Measurements from ENCODE around the gene HPCAL4. TPM values are rescaled to one million over a fixed set of nuclear protein-coding genes. Genes with fewer than 3 reads are reported as not detected.

The HPCAL4 gene
- total RNA-seq, 1 donor from 2014 or later: 0.39 TPM

DNA sequence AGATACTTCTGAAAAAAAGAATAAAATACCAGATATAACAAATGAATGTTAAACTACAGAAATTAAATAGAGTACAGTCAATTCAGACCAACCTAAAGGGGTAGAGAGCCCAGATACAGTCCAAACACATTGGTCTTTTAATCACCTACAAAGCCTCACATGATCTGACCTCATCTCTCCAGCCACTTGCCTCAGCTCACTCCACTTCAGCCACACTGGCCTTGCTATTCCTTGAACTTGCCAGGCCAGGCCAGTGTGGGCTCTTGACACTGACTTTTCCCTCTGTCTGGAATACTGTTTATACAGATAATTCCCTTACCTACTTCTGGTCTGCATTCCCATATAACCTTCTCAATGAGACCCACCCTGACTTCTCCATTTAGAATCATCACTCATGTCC lies 30.4 kb upstream of the HPCAL4 start:
- H3K36me3 Mint-ChIP-seq (ENCODE audit: low read depth): no peaks in the 10 kb centered on the region
- H3K4me1 Mint-ChIP-seq (ENCODE audit: low read depth): peaks cover under 1% of the 10 kb centered on the region
- no peak overlapping the region for H3K4me3 Mint-ChIP-seq (ENCODE audit: low read depth)
- intact Hi-C loops (cut with micrococcal nuclease): loop anchor here (2.0 to 10.0 kb wide), 3 partner anchors 49 to 617 kb away; partner anchors contain the start of gene NT5C1A
- H3K27ac Mint-ChIP-seq: no peak overlapping the region
- H3K27me3 Mint-ChIP-seq (ENCODE audit: low read depth): peaks cover 52% of the 10 kb centered on the region
- no peaks in the 10 kb centered on the region for H3K9me3 Mint-ChIP-seq
- no peak for DNase-seq (ENCODE audit: low spot score)

DNA sequence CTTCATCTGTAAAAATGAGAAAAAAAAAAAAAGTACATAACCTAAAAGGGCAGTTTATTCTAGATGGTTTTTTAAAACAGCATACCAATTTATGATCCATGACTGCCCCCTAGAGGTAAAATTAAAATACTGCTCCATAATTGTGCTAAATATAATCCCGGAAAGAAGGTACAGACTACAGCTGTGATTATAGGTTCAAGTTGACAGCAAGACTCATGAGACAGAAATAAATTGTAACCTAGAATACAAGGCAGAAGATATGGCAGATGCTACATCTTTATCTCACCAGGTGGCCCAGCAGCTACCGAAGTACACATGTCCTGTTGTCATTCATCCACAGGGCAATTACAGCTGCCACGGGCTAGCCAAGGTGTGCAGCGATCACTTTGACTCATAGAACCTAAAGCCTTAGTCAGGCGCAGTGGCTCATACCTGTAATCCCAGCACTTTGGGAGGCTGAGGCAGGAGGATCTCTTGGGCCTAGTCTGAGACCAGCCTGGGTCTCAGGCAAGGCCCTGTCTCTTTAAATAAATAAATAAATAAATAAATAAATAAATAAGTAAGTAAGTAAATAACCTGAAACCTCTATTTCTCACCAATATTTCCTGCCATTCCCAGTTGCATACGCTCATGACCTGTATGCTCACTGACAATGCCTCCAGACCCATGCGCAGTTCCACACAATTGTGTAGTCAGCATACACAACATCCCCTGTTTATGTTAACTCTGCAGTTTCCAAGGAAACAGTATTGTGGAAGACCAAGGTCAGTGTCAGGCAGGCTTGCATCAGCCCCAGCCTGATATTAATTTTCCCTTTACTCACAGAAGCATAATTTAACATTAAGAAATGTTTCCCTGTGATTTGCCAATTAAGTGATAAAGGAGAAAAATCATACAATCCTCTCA lies 29.1 kb upstream of the HPCAL4 start:
- H3K9me3 Mint-ChIP-seq: no peaks in the 10 kb centered on the region
- H3K27ac Mint-ChIP-seq: no peak overlapping the region
- DNase-seq (ENCODE audit: low spot score): no peak
- H3K27me3 Mint-ChIP-seq (ENCODE audit: low read depth): peaks cover 50% of the 10 kb centered on the region
- no peaks in the 10 kb centered on the region for H3K36me3 Mint-ChIP-seq (ENCODE audit: low read depth)
- intact Hi-C loops (cut with micrococcal nuclease): loop anchor here (2.0 to 10.0 kb wide), 3 partner anchors 48 to 616 kb away; partner anchors contain the start of gene NT5C1A
- H3K4me1 Mint-ChIP-seq (ENCODE audit: low read depth): no peaks in the 10 kb centered on the region
- H3K4me3 Mint-ChIP-seq (ENCODE audit: low read depth): no peak overlapping the region

DNA sequence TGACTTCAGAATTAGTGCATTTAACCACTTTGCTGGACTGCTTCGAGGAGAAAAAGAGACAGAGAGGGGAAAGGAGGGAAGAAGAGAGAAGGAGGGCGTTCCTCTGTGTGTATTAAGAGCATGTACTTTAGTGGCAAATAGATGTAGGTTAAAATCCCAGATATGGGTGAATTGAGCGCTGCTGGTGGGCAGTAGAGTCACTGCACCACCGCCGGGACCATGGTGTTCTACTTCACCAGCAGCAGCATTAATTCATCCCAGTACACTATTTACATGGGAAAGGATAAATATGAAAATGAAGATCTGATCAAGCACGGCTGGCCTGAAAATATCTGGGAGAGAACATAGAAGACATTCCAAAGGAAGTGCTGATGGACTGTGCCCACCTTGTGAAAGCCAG lies 26.6 kb upstream of the HPCAL4 start:
- Mint-ChIP-seq H3K36me3 (ENCODE audit: low read depth) (no peaks in the 10 kb centered on the region), H3K27ac (no peak overlapping the region), H3K4me3 (ENCODE audit: low read depth) (no peak overlapping the region), H3K9me3 (no peaks in the 10 kb centered on the region), H3K4me1 (ENCODE audit: low read depth) (no peaks in the 10 kb centered on the region), H3K27me3 (ENCODE audit: low read depth) (peaks cover 50% of the 10 kb centered on the region)
- intact Hi-C loops (cut with micrococcal nuclease): no loop called here
- DNase-seq (ENCODE audit: low spot score): no peak

DNA sequence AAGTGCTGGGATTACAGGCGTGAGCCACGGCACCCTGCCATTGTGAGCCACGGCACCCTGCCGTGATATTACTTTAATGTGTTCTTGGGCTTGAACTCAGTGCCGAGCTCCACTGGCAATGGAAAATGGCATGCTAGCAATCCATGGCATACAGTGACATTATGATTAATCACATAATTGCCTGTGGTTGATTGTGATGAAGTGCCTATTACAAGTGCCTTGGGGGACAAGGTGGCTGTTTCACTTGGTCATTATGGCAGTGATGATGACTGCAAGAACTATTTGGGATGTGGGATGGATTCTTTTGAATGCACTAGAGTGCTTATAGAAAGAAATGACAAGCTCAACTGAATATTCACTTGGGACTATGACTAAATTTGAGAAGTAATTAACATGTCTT lies 22.3 kb upstream of the HPCAL4 start:
- no peaks in the 10 kb centered on the region for H3K4me1 Mint-ChIP-seq (ENCODE audit: low read depth)
- no peak overlapping the region for H3K4me3 Mint-ChIP-seq (ENCODE audit: low read depth)

DNA sequence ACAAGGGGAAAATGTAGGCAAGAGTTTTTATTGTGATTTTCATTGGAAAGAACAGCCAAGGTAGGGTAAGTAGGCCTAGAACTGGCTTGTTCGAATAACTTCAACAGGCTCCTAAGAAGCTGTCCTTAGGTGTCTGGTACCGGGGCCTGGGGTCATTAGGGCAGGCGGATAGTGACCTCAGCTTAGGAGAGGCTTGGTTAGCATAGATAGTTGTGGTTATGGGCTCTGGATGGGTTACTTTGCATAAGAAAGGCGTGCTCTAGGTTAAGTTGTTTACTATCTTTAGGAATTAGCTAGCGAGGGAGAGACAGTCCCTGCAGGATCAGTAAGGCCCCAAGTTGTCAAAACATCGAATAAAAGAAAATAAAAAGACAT lies 20.7 kb upstream of the HPCAL4 start:
- Mint-ChIP-seq H3K9me3 (no peaks in the 10 kb centered on the region), H3K27me3 (ENCODE audit: low read depth) (peaks cover 32% of the 10 kb centered on the region), H3K4me3 (ENCODE audit: low read depth) (no peak overlapping the region), H3K27ac (no peak overlapping the region), H3K4me1 (ENCODE audit: low read depth) (no peaks in the 10 kb centered on the region), H3K36me3 (ENCODE audit: low read depth) (no peaks in the 10 kb centered on the region)
- DNase-seq (ENCODE audit: low spot score): no peak
- intact Hi-C loops (cut with micrococcal nuclease): no loop called here

More for the DNA sequence above, 22.3 kb upstream of the HPCAL4 start:
- DNase-seq (ENCODE audit: low spot score): no peak
- intact Hi-C loops (cut with micrococcal nuclease): no loop called here
- Mint-ChIP-seq H3K27ac (no peak overlapping the region), H3K9me3 (no peaks in the 10 kb centered on the region), H3K36me3 (ENCODE audit: low read depth) (no peaks in the 10 kb centered on the region), H3K27me3 (ENCODE audit: low read depth) (peaks cover 40% of the 10 kb centered on the region)

DNA sequence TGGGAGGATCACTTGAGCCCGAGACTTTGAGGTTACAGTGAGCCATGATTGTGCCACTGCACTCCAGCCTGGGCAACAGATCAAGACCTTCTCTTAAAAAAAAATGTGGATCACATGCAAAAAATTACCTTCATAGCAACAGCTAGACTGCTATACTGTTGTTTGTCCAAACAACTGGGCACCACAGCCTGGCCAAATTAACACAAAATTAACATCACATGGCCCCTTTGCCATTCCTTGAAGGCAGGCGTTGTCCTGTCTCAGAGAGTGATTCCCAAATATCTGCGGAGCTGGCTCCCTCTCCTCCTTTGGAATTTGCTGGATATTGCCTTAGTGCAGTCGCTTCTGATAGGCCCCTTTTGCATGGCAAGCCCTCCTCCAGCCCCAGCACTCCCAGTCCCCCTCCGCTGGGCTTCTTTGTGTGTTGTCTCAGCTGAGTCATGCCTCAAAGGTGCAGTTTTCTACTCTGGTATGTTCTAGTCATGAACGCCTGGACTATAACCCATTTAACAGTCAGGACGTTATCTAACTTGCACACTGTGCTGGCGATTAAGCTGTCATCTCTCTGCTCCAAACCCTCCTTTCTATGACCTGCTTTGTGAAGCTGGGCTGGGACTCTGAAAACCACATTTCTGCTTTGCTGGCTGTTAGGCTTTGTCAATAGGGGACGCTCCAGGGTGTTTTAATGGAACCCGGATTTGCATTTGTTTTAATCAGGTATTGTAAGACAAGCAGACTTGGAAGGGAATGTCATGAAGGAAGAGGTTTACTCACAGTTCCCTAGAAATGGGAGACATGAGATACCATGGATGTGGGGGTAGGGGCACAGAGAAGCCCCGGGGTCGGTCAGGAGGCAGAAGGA lies 20.1 kb upstream of the HPCAL4 start:
- no peaks in the 10 kb centered on the region for H3K36me3 Mint-ChIP-seq (ENCODE audit: low read depth)
- peak; percentile 3 for DNase-seq (ENCODE audit: low spot score)
- H3K27ac Mint-ChIP-seq: no peak overlapping the region
- peaks cover 27% of the 10 kb centered on the region for H3K27me3 Mint-ChIP-seq (ENCODE audit: low read depth)
- no peaks in the 10 kb centered on the region for H3K4me1 Mint-ChIP-seq (ENCODE audit: low read depth)
- H3K4me3 Mint-ChIP-seq (ENCODE audit: low read depth): no peak overlapping the region
- intact Hi-C loops (cut with micrococcal nuclease): no loop called here
- H3K9me3 Mint-ChIP-seq: no peaks in the 10 kb centered on the region

DNA sequence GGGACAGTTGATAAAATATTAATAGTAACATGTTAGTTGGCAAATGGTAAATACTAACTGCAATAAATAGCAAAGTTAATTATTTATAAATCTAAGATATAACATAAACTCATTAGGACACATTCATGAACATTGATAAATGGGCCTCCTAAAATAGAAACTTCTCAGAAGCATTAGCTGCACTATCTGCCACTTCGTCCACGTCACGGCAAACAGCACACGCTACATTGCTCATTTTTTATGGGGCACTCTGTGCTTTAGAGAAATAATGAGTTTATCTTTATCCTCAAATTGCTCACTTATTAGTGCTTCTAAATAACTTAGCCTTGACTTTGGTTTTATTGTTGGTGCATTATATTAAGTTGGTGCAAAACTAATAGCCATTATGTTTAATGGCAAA lies 16.3 kb upstream of the HPCAL4 start:
- Mint-ChIP-seq H3K27ac (no peak overlapping the region), H3K9me3 (no peaks in the 10 kb centered on the region), H3K4me3 (ENCODE audit: low read depth) (no peak overlapping the region), H3K27me3 (ENCODE audit: low read depth) (peaks cover 18% of the 10 kb centered on the region), H3K36me3 (ENCODE audit: low read depth) (no peaks in the 10 kb centered on the region), H3K4me1 (ENCODE audit: low read depth) (no peaks in the 10 kb centered on the region)
- intact Hi-C loops (cut with micrococcal nuclease): no loop called here
- DNase-seq (ENCODE audit: low spot score): no peak

DNA sequence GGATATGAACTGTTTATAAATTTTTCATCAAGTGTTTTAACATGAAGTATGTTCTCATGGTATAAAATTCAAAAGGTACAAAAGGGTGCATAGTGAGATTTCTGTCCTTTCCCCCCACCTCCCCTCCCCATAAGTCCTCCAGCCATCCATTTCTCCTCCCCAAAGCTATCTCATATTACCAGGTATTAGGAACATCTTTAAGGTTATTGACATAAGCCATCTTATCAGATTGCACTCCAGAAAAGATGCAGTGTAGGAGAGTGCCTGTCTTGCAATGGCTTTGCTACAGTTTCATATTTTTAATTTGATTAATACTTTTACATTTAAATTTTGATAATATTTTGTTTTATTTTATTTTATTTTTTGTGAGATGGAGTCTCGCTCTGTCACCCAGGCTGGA lies 13.5 kb upstream of the HPCAL4 start:
- H3K9me3 Mint-ChIP-seq: no peaks in the 10 kb centered on the region
- H3K4me1 Mint-ChIP-seq (ENCODE audit: low read depth): no peaks in the 10 kb centered on the region
- intact Hi-C loops (cut with micrococcal nuclease): no loop called here

DNA sequence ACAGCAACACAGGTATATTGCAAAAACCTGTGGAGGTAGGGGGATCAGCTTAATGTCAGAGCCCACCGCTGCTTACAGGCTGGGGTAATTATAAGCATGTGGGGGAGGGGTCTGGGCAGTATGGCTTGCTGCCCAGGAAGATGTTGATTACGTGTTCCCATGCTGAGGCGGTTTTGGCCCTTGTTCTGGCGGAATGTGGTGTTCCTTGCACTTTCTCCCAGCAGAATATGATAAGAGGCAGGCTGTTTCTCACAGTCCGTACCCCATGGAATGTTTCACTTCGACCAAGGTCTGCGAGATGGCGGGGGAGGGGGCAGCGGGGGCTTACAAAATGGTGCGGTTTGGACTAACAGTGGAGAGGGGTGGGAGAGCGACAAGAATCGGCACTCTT lies 9.8 kb upstream of the HPCAL4 start:
- no peaks in the 10 kb centered on the region for H3K4me1 Mint-ChIP-seq (ENCODE audit: low read depth)
- H3K36me3 Mint-ChIP-seq (ENCODE audit: low read depth): no peaks in the 10 kb centered on the region
- intact Hi-C loops (cut with micrococcal nuclease): no loop called here
- peaks cover 39% of the 10 kb centered on the region for H3K27me3 Mint-ChIP-seq (ENCODE audit: low read depth)
- H3K27ac Mint-ChIP-seq: no peak overlapping the region
- no peak overlapping the region for H3K4me3 Mint-ChIP-seq (ENCODE audit: low read depth)
- DNase-seq (ENCODE audit: low spot score): no peak
- no peaks in the 10 kb centered on the region for H3K9me3 Mint-ChIP-seq

More for the DNA sequence above, 13.5 kb upstream of the HPCAL4 start:
- no peak overlapping the region for H3K4me3 Mint-ChIP-seq (ENCODE audit: low read depth)
- H3K36me3 Mint-ChIP-seq (ENCODE audit: low read depth): no peaks in the 10 kb centered on the region
- H3K27me3 Mint-ChIP-seq (ENCODE audit: low read depth): peaks cover 26% of the 10 kb centered on the region
- no peak overlapping the region for H3K27ac Mint-ChIP-seq
- DNase-seq (ENCODE audit: low spot score): no peak

DNA sequence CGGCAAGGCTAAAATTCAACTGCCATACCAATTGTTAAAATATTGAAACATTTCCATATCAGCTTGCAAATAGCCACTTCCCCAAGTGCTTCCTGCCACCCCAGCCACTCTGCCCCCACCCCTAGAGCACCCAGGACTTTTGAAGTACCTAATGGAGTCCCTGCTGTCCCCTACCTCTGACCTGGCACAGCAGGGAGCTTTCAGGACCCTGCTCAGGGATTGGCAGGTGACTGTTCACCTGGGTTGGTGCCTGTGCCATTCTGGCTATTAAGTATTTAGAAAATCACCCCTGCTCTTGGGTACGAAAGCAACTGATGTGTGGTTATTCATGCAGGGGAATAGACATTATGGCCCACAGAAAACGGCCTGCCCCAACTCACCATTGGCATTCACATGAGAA lies 9.1 kb upstream of the HPCAL4 start:
- intact Hi-C loops (cut with micrococcal nuclease): no loop called here
- DNase-seq (ENCODE audit: low spot score): no peak
- no peaks in the 10 kb centered on the region for H3K9me3 Mint-ChIP-seq
- no peak overlapping the region for H3K4me3 Mint-ChIP-seq (ENCODE audit: low read depth)
- H3K27ac Mint-ChIP-seq: no peak overlapping the region
- no peaks in the 10 kb centered on the region for H3K36me3 Mint-ChIP-seq (ENCODE audit: low read depth)
- H3K27me3 Mint-ChIP-seq (ENCODE audit: low read depth): peaks cover 36% of the 10 kb centered on the region
- H3K4me1 Mint-ChIP-seq (ENCODE audit: low read depth): no peaks in the 10 kb centered on the region

DNA sequence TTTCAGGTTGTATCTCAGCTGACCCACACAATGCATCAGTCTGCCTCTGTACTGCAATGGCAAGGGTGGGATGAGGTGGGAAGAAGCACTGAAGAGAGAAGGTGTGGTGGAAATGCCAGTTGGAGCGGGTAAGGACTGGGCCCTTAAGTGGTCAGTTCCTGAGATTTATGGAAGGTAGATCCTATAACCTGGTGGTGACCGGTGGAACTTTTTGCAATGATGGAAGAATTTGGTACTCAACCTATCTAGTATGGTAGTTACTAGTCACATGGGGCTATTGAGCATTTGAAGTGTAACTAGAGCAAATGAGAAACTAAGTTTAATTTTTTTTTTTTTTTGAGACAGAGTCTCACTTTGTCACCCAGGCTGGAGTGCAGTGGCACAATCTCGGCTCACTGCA lies 8.2 kb upstream of the HPCAL4 start:
- intact Hi-C loops (cut with micrococcal nuclease): no loop called here
- Mint-ChIP-seq H3K4me3 (ENCODE audit: low read depth) (no peak overlapping the region), H3K27me3 (ENCODE audit: low read depth) (peaks cover 40% of the 10 kb centered on the region), H3K27ac (no peak overlapping the region), H3K9me3 (no peaks in the 10 kb centered on the region), H3K36me3 (ENCODE audit: low read depth) (no peaks in the 10 kb centered on the region), H3K4me1 (ENCODE audit: low read depth) (peaks cover 5% of the 10 kb centered on the region)
- DNase-seq (ENCODE audit: low spot score): no peak

DNA sequence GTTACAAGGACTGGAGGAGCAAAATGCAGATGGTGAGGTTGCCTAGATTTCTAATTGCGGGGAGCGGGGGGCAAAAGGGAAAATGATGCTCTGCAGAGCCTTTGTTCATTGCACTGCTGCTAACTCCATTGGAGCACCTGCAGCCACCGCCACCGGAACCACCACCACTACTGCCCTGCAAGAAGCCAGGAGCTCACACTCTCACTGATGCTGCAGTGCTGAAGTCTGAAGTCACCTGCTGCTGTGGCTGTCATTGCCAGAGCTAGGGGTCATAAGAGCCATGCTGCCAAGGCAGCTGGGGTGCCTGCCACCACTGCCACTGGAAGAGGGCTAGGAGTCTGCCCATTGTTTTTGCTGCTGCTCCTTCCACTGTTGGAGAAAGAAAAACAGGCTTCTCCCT lies 7.3 kb upstream of the HPCAL4 start:
- peaks cover 44% of the 10 kb centered on the region for H3K27me3 Mint-ChIP-seq (ENCODE audit: low read depth)
- intact Hi-C loops (cut with micrococcal nuclease): no loop called here
- no peak for DNase-seq (ENCODE audit: low spot score)

DNA sequence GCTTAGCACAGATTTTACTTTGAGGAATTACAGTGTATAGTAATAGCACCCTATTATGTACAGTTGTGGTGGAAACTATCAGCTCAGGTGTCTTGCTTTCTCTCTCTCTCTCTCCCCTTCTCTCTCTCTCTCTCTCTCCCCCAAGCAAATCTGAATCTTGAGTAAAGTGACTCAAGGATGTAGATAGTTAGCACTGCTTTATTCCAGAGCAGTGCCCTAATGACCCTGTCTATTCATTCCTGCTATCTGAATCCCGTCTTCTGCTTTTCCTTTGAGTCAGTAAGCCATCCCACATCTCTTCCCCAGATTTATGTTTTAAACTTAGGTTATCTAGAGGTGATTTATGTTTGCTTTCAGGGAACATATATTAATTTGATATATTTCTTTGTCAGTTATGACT lies 5.2 kb upstream of the HPCAL4 start:
- intact Hi-C loops (cut with micrococcal nuclease): no loop called here
- Mint-ChIP-seq H3K27me3 (ENCODE audit: low read depth) (peaks cover 52% of the 10 kb centered on the region), H3K36me3 (ENCODE audit: low read depth) (no peaks in the 10 kb centered on the region), H3K4me3 (ENCODE audit: low read depth) (no peak overlapping the region), H3K9me3 (no peaks in the 10 kb centered on the region), H3K27ac (no peak overlapping the region), H3K4me1 (ENCODE audit: low read depth) (peaks cover 7% of the 10 kb centered on the region)
- no peak for DNase-seq (ENCODE audit: low spot score)

More for the DNA sequence above, 7.3 kb upstream of the HPCAL4 start:
- no peaks in the 10 kb centered on the region for H3K36me3 Mint-ChIP-seq (ENCODE audit: low read depth)
- H3K9me3 Mint-ChIP-seq: no peaks in the 10 kb centered on the region
- H3K4me3 Mint-ChIP-seq (ENCODE audit: low read depth): no peak overlapping the region
- H3K27ac Mint-ChIP-seq: no peak overlapping the region
- H3K4me1 Mint-ChIP-seq (ENCODE audit: low read depth): peaks cover 5% of the 10 kb centered on the region
